ENCODE results near the gene LZTS3. TPM values are rescaled to one million over a fixed set of nuclear protein-coding genes. Genes with fewer than 3 reads are reported as not detected.
"Not testable (repeated sequence)": the region's sequence is repeated elsewhere in the genome, so short reads cannot be mapped to it uniquely, and the experiment has no call there.

The LZTS3 gene
- polyA plus RNA-seq, 1 donor: 13.7 TPM

- DNase-seq: no peak
Measured at GRCh38 chr20:3193806-3194616, 20.7 kb upstream of the LZTS3 start.

DNA sequence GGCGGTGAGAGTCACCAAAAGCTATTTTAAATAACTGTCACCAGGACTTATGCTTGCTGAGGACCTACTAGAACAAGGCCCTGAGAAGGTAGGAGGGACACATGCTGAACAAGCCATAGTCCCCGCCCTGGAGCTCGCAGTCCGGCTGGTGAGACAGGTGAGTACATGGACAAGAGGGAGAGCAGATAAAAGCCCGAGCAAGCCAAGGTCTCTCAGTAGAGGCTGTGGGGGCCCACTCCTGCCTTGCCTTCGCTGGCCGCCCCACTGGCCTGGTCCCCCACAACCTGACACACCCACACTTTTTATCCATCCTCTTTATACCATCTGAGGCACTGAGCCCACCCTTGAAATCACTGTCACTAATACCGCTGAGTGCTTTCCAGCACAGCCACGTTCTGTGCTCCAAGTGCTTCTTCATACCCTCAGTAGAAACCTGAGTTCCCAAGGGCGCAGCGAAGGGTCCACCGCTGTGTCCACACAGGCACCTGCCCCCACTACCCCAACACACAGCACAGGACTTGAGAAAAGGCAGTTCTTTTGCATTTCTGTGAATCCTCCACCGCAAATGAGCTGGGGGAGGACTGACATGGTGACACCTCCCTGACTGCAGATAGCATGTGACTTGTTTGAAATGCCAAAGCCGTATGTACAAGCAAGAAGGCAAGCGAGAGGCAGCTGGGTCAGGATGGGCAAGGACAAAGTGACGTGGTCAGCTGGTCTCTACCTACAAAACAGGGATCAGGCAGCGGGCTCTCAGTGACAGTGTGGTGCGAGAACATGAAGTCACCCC is 19.1 kb upstream of the LZTS3 start:
- DNase-seq: no peak

GRCh38 chr20:3190681-3191111 is 17.3 kb upstream of the LZTS3 start:
- no peak for DNase-seq

DNA sequence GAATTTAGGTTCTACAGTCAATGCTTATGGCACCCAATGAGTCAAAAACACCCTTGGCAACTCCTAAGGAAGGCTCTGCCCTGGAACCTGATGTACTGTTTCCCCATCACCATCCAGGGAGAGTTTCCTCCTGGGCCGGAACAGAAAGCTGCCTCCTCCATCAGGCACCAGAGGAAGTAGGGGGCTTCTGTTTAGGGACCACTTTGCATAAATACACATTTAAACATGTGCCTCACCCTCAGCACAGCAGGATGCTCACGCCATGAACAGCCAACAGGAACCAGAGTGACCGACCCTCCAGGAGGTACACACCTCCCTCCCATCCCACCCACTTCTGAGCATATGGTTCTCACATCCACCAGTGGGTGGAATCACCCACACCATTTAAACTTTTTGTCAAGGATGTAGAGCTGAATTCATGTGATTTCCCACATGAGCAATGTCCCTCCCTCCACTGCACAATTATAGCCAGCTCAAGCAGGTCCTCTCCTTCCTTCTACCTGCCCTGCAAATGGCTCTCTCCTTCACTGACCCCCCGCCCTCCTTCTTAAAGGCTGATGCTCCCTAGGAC is 16.3 kb upstream of the LZTS3 start:
- DNase-seq: no peak

DNA sequence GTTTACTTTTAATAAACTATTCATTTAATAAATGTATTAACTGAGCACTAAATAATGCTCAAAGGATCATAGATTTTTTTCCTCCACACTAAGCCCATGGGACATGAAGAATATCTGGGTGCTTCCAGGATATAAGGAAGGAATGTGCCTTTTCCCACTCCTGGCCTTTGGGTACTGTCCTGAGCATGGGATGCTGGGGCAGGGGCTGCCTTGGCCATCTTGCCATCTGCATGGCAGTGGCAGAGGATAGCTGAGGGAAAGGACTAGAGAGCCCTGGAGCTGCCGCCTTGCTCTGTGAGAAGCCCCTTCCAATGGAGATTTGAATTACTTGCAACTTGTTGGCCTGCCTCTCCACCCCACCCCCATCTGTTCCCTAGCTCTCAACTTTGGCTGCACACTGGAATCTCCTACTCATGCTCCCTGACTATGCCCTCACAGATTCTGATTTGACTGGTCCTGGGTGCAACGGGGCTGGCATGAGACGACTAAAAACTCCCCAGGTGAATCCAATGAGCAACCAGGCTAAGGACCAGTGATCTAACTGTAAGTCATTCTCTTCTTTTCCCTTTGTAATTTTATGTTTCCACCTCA is 15.6 kb upstream of the LZTS3 start:
- no peak for DNase-seq

DNA sequence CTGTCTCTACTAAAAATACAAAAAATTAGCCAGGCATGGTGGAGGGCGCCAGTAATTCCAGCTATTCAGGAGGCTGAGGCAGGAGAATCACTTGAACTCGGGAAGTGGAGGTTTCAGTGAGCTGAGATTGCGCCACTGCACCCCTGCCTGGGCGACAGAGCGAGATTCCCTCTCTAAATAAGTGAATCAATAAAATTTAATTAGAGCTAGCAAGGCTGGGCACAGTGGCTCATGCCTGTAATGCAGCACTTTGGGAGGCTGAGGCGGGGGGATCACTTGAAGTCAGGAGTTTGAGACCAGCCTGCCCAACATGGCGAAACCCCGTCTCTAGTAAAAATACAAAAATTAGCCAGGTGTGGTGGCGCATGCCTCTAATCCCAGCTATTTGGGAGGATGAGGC is 14.5 kb upstream of the LZTS3 start:
- DNase-seq: not testable (repeated sequence)

- no peak for DNase-seq
Measured at GRCh38 chr20:3183896-3184612, 10.7 kb upstream of the LZTS3 start.

DNA sequence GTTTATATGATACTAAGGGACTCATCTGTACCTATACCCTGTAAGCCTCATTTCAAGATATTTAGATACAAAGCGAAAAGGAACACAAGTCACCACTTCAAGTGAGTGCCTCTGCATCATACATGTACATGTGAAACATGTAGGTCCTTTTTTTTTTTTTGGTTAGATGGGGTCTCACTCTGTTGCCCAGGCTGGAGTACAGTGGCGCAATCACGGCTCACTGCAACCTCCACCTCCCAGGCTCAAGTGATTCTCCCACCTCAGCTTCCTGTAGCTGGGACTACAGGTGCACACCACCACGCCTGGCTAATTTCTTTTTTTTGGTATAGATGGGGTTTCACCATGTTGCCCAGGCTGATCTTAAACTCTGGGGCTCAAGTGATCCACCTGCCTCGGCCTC is 9.1 kb upstream of the LZTS3 start:
- DNase-seq: not testable (repeated sequence)

DNA sequence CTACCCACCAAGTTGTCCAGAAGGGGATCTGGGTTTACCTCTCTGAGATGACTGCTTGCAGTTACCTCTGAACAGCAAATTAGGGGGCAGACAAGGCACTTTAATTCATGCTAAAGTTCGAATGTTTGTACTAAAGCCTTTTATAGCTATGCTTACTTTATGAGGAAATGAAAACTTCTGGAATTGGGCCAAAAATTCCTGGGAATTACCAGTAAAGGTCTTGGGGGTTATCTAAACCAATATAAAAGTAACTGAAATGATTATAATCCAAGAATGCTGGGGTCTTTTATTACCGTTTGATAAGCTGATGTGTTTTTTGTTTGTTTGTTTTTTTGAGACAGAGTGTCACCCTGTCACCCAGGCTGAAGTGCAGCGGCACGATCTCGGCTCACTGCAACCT is 7.9 kb upstream of the LZTS3 start:
- no peak for DNase-seq

DNA sequence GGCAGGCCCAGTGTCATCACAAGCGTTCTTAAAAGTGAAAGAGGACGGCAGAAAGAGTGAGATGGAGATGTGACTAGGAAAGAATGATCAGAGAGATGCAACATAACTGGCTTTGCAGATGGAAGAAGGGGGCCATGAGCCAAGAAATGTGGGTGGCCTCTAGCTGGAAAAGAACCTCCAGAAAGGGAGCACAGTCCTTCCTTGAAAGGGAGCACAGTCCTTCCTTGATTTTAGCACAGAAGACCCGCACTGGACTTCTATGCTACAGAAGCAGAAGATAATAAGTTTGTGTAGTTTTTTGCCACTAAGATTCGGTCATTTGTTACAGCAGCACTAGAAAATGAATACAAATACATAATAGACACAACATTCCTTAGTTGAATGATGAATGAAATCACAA is 7.0 kb upstream of the LZTS3 start:
- no peak for DNase-seq

- DNase-seq: no peak
Measured at GRCh38 chr20:3177746-3178485, 4.6 kb upstream of the LZTS3 start.

DNA sequence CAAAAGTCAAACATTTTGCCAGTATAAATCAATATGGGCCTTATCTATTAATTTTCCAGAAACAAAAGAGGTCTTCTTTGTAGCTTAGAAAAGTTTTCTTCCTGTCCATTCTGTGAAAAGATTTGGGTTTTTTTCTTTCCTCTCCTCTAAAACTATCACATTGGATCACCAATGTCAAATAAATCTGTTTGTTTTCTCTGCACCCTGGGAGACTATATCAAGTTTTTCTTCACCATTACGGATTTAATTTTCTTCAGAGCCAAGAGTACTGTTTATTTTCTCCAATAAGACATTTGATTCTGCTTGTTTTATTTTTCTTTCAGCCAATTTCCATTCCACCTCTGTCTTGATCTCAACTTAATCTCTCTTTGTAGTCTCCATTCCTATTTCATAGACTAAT is 1.9 kb upstream of the LZTS3 start:
- no peak for DNase-seq

DNA sequence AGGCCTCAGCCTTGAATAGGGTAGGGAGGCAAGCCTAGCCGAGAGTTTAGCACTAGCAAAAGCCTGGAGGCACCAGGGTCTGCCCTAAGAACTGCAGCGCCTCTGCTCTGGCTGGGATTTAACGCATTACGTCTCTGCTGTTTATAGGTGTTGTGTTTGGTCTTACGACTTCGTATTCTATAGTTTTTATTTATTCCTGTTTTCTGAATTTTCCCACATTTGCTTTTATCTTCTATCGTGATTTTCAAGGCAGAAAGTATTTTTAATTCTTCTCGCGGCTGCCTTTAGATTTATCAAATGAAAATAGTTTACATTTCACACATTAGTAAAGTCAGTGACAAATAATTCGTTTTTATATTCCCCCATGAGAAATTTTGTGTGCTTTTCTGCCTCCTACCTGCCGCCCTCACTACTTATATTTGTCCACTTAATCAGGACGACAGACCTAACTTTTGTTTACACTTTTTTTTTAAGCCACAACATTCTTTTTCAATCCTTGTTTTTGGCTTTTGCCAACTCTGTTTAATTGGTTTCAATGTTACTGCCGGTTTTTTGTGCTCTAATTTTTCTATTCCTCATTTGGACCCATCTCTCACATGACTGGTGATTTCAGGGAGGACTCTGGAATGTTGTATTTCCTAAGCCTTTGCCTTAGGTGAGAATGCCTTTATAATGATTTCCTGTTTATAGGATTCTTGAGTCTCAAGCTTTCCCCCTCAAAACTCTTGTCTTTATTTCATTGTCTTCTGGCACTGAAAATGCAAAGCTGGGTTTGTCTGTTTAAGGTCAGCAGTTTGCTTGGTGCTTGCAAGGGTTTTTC is 1.3 kb upstream of the LZTS3 start:
- no peak for DNase-seq

GRCh38 chr20:3173610-3174441 is 477 bp upstream of the LZTS3 start:
- DNase-seq: peak; percentile 85

DNA sequence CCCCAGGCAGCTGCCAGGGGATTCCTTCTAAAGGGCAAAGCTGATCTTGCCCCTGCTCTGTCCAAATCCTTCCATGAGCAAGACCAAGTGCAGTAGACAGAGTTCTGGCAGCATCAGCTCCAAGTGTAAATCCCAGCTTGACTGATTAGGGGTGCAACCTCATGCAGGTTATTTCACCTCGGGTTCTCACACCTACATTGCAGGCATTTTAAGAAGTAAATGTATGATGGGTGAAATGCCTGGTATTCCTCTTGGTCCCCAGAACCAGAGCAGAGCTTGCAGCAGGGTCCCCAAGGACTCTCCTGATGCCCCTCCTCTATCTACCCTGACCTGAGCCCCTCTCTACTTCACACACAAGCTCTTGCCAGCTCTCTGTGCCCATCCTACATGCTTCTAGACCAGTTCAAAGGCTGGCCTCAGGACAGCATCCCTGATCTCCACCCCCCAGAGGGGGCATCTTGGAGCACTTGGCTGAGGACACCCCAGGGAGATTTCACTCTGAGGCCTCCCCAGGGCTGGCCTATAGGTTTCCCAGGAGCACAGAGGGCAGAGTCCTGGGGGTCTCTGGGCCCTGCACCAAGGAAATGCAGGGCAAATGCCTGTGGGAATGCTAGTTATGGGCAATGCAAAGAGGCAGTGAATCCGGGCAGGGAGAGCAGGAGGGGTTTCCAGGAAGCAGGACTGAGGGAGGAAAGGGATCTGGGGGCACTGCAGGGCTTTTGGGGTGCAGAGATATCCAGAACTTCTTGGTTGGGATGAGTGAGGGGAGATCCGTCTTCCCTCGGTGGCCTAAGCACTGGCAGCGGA is 1.0 kb downstream of the LZTS3 start:
- DNase-seq: no peak

GRCh38 chr20:3171391-3172125 is 1.8 kb downstream of the LZTS3 start:
- DNase-seq: no peak

DNA sequence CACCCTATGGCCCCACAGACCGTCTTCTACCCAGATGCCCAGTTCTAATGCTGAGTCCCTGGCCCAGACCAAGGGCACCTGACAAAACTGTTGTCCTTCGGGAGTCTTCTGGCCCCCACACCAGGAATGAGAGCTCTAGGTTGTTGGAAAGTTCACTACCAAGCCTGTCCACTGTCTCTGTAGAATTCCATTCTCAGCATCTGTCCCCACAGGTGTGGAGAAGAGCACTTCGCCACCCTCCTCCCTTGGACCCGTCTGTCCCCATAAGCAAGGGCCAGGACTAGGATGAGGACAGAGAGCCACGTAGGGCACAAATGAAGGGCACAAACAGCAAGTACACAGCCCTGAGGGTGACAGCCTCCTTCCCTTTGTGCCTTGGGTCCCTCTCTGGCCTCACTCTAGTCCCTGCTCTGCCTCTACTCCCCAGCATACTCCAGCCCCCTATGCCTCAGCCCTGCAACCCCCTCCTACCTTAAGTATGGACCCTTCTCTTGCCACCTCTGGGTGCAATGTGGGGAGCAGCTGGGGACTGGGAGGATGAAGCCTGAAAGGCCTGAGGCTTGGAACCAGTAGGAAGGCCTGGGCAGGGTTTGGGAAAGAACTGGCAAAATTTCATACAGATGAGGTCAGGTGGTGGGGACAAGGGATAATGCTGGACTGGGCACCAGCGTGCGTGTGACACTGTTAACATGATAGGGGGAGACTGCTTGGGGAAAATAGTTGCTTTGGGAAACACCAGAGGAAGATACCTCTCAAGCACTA is 4.3 kb downstream of the LZTS3 start:
- DNase-seq: no peak
